GM18861 (cell line): ENCODE measurements around the gene IL5RA.

Experiments
- ATAC-seq: cut with Tn5 transposase; IDR thresholded peaks from one replicate; pipeline ENCODE4 v1.9.1; 2021; ENCODE audit not compliant: unreplicated experiment

IL5RA gene

GRCh38 chr3:3109407-3110298 lies 521 bp downstream of the IL5RA start:
- ATAC-seq = no peak

- peak; percentile 43 for ATAC-seq
Observed at GRCh38 chr3:3107858-3108257, 2.3 kb downstream of the IL5RA start.

GRCh38 chr3:3107181-3107580 lies 3.0 kb downstream of the IL5RA start:
- no peak for ATAC-seq

GRCh38 chr3:3105815-3106214 lies 4.4 kb downstream of the IL5RA start:
- no peak for ATAC-seq

- ATAC-seq = no peak
Observed at GRCh38 chr3:3105246-3105645, 4.9 kb downstream of the IL5RA start.

GRCh38 chr3:3102751-3103150 lies 7.4 kb downstream of the IL5RA start:
- ATAC-seq = no peak

- ATAC-seq = peak; percentile 52
Observed at GRCh38 chr3:3101660-3102458, 8.3 kb downstream of the IL5RA start.

GRCh38 chr3:3097958-3098357 lies 12.2 kb downstream of the IL5RA start:
- no peak for ATAC-seq

- peak; percentile 95 for ATAC-seq
Observed at GRCh38 chr3:3089017-3089416, 21.2 kb downstream of the IL5RA start.

- ATAC-seq = no peak
Observed at GRCh38 chr3:3087716-3088465, 22.3 kb downstream of the IL5RA start.

- no peak for ATAC-seq
Observed at GRCh38 chr3:3087279-3087678, 22.9 kb downstream of the IL5RA start.

- ATAC-seq = no peak
Observed at GRCh38 chr3:3086239-3086638, 23.9 kb downstream of the IL5RA start.

GRCh38 chr3:3085782-3086181 lies 24.4 kb downstream of the IL5RA start:
- ATAC-seq = peak; percentile 23

GRCh38 chr3:3084890-3085289 lies 25.3 kb downstream of the IL5RA start:
- no peak for ATAC-seq

GRCh38 chr3:3082234-3082924 lies 27.8 kb downstream of the IL5RA start:
- ATAC-seq = peak; percentile 76

- peak; percentile 53 for ATAC-seq
Observed at GRCh38 chr3:3081381-3082233, 28.6 kb downstream of the IL5RA start.

- ATAC-seq = no peak
Observed at GRCh38 chr3:3080309-3080708, 29.9 kb downstream of the IL5RA start.

GRCh38 chr3:3074551-3075257 lies 35.5 kb downstream of the IL5RA start:
- peak; percentile 76 for ATAC-seq

GRCh38 chr3:3071136-3071535 lies 39.0 kb downstream of the IL5RA start:
- ATAC-seq = no peak
